NCI-H2171 treated with DMSO at 0.1 percent for 48 hours (cell line): ENCODE measurements around the gene KCP.
A peak's percentile ranks its signal among the peaks of the same experiment; 100 is the strongest.

Source experiments
- DNase-seq: peaks from one replicate; lab custom pipeline; 2025; lab: John Stamatoyannopoulos, UW

KCP gene

DNA sequence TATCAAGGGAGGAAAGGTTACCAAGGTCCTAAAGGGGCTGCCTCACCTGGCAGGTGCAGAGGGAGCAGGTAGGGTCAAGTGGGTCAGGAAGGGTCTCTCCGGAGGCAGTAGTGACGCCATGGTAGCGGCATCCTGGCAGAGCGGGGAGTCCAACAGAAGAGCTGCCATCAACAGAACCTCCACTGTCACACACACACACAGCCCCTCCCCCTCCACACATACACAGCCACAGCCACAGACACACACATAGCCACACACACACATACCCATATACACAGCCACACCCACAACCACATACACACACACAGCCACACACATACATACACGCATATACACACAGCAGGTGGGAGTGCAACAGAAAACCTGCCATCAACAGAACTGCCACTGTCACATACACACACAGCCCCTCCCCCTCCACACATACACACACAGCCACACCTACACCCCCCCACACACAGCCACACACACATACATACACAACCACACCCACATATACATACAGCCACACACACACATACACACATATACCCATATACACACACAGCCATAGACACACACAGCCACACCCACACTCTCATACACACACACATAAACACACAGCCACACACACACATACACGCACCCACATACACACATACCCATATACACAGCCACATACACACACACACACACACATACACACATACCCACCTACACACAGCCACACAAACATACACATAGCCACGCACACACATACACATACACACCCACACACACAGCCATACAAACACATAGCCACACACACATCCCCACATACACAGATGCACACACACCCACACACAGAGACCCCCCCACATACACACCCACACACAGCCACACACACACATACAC, 23.1 kb downstream of the KCP start:
- no peak for DNase-seq

DNA sequence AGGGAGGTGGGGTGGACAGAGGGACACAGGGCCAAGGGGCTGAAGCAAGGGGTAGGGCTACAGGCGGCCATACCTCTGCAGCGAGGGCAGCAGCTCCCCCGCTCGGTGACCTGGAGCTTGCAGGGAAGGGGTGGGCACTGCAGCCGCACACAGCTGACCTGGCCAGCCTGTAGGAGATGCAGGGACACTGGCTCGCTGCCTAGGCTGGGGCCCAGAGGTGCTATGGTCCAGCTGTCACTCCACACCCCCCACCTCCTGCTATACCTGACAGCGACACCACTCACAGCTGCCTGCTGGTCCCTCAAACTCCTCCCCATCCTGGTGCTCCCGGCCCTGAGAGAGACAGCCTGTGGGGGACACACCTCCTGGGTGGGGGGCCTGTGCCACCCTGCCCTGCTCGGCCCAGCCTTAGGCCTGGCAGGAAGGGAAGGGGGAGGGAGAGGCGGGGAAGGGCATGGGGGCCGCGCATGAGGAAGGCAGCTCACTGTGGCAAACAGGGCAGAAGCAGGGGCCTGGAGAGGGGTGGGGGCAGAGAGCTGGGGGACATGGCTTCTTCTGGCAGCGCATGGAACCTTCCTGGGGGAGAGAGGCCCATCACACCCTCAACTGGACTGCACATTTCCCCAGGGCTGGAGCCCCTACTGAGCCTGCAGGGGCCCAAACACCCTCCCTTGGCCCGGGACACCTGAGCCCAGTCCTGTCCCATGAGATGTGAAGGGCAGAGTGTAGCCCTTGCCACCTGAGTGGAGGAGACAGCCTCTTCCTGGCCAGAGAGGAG, 23.9 kb downstream of the KCP start:
- peak; percentile 3 for DNase-seq

DNA sequence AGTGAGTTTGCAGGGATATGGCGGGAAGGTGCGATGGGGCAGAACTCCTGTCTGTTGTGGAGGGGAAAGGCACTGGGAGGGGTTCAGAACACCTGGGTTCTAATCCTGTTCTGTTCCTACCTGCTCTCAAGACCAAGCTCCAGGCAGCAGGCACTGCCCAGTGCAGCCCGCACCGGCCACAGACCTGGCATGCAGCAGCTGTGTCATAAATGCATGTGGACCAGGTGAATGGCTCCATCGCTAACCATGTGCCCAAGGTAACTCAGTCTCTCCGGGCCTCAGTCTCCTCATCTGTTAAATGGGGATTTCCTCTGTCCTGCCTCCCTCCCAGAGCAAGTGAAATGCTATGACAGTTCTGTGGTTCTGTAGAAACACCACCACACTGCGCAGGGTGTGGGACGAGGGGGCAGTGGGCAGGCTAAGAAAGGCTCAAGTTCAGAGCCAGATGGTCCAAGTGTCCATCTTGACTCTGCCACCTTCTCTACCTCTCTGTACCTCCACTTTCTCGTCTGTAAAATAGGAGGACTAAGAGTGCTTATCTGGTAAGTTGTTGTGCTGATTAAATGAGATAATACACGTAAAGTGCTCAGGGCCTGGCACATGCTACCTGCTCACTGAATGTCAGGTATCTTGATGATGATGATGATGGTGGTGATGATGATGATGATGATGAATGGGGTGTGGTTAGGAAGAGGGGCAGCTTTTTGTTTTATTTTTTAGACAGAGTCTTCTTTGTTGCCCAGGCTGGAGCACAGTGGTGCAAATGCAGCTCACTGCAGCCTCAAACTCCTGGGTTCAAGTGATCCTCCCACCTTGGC, 24.9 kb downstream of the KCP start:
- DNase-seq, result no peak

- DNase-seq, result no peak
These were observed 25.7 kb downstream of the KCP start for GRCh38 chr7:128884561-128885369.

DNA sequence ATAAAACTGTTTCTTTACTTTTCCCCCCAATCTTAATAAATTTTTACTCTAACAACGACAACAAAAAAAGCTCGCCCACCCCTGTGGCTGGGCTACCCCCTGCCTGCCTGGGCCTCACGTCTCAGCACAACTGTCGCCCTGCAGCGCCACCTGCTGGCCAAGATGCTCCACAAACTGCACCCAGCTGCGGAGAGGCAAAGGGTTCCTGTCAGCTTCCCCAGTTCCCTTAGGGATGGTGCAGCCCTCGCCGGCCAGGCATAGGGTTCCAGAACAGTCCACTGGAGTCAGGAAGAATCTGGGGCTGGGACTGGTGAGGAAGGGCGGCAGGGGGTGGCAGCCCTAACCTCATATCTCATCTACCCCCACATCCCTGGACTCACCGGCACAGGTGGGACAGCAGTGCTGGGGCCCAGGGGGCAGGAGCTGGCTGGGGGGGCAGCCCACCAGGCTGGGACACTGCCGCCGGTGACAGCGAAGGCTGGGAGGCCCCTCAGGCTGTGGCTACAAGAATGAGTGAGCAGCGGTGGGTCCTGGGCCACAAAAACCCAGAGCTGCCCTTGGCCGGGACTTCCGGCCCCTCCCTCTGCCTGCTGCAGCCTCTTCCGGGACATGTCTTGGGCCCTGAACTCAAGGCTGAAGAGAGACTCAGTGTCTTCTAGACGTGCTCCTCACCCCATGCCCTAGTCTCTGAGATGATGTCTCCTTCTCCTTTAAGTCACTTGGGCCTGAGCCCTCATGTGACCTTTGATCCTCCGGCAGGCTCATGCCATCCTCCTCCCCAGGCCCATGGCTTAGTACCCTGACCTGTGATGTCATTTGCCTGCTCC, 26.7 kb downstream of the KCP start:
- peak; percentile 64 for DNase-seq

DNA sequence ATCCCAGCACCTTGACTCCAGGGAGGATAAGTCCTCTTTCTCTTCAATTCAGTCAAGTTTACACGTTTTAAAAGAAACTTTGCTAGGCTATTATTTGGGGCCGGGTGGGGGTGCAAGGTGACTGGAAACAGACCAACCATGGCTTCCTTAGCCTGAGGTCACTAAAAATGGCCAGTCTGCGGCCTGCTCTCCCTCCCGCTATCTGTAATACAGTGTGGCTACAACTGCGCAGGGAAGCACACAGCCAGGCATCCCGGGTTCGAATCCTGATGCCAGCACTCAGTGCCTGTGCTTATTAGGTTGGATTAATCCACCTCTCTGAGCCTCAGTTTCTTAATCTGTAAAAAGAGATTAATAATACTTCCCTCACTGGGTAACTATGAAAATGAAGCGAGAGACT, 28.4 kb downstream of the KCP start:
- DNase-seq, result no peak

DNA sequence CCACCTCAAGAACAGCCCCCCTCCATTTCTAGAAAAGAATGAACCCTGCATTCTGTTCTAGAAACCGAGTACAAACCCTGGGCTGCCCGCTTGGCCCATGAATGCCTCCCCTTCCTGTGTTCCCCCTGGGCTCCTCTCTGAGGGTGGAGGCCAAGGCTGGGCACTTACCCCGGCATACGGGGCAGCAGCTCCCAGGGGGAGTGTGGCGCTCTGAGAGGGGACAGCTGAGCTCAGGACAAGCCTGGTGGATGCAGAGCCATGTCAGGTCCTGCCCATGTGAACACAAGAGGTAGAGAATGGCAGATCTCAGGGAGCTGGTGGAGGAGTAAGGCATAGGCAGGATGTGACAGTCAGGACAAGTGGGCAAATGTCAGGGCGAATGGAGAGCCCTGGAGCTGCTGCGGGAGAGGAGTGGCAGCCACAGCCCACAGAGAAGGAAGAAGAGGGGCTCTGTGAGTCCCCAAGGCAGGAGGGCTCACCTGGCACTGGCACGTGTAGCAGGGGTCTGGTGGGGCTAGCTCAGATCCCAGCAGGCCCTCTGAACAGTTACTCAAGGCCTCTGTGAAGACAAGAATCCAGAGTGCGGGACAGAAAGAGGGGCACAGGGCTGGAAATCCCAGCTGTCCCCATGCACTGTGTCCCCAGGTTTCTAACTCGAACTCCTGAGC, 28.9 kb downstream of the KCP start:
- DNase-seq, result no peak

GRCh38 chr7:128880791-128881457, 29.6 kb downstream of the KCP start:
- DNase-seq, result no peak

GRCh38 chr7:128879939-128880746, 30.4 kb downstream of the KCP start:
- peak; percentile 64 for DNase-seq

GRCh38 chr7:128879461-128879938, 31.0 kb downstream of the KCP start:
- no peak for DNase-seq

DNA sequence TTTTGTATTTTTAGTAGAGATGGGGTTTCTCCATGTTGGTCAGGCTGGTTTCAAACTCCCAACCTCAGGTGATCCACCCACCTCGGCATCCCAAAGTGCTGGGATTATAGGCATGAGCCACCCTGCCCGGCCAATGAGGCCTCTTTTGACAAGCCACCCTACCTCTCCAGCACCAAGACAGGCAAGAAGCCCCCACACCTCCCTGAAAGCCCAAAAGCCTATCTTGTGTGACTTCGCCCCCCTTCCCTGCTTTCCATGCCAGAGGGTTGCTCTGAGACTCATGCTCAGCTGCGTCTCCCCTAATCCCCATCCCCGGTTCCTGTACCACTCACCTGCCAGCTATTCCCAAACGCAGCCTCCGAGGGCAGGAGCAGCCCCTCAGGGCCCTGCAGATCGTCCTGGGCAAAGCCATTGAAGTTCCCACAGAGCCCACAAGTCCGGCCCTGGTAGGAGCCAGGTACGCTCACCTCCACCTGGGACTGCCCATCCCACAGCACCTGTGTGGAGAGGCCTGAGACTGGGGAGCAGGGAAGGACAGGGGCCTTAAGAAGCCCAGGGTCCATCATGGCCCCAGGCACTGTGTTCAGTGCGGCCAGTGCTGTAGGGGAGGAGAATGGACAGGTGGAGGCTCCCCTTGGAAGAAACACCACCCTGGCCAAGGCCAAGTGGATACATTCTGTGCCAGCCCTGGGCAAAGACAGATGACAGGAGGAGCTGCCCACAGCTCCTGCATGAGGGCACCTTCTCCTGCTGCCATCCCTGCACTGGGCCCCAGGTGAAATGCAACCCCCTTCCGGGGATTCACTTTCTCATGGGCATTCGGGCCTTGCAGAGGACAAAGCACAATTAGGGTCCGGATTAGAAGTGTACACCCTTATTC, 32.0 kb downstream of the KCP start:
- DNase-seq, result no peak

DNA sequence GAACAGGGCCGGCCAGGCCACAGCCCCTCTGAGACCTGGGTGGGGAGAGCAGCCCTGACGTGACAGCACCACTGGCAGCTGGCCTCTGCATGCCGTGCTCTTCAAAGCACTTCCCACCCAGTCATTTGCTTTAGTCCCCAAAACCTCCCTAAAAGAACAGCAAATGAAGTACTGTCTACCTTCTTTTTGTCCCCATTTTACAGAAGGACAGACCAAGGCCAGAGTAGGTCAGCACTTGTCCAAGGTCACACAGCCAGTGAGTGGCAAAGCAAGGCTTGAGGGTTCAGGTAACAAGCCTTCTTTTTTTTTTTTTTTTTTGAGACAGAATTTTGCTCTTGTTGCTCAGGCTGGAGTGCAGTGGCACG, 32.8 kb downstream of the KCP start:
- DNase-seq, result no peak

- DNase-seq, result no peak
These were observed 33.3 kb downstream of the KCP start for GRCh38 chr7:128876978-128877755.

DNA sequence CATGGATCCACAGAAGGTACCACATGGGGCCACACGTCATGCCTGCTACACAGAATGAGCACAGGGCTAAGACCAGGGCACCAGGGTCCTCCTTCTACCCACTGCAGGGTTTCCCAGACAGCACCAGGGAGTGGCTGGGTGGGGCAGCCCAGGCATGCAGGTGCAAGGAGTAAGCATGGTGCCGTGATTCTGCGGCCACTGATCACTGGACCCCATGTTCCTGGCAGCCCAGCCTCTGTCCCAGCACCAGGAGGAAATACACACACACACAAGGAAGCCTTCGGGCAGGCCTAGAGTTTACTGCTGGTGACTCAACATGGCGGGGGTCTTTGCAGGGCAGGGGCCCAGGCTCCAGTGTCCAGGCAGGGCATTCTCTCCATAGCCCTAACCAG, 33.9 kb downstream of the KCP start:
- no peak for DNase-seq

DNA sequence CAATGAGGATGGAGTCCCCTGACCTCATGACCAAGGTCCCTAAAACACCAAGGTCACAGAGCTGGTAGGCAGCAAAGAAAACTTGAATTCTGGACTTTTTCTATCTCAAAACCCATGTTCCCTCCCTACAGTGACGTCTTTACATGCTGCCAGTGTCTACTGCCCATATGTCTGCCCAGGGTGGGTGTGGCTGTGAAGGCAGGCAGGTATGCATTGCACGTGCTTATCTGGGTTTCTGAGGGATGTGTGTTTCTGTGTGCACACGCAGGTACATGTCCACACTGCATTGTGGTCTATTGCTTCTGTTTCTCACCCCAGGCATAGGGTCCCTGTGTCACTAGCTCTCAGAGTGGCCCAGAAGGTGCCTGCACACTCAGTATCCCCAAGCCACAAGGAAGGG, 34.4 kb downstream of the KCP start:
- no peak for DNase-seq

DNA sequence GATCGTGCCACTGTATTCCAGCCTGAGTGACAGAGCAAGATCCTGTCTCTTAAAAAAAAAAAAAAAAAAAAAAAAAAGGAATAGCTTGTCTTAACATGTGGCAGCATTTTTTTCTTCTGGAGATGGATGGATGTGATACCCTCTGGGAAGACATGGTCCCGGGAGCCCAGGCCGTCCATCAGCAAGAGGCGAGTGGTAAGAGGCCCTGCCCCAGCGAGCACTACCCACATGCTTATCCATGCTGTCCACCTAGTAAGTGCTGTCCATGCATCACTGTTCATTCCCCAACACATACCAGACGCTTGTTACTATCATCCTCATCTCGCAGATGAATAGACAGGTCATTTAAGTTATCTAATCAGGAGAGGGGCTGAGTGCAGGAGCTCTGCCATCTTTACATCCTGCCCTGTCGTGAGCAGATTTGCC, 35.0 kb downstream of the KCP start:
- peak; percentile 43 for DNase-seq
